ENCODE results near the gene STPG4. TPM values are rescaled to one million over a fixed set of nuclear protein-coding genes. Genes with fewer than 3 reads are reported as not detected.

STPG4 gene
- total RNA-seq, 1 donor: 0.09 TPM

GRCh38 chr2:47167149-47167548 is 12.0 kb upstream of the STPG4 start:
- no peak overlapping the region for H3K4me3 ChIP-seq (ENCODE audit: low read depth, low read length)
- no peak for TF ChIP-seq CTCF (IDR thresholded peaks at IDR 0.05; ENCODE audit: insufficient read depth, low read length)
- DNase-seq (ENCODE audit: low read depth): no peak

GRCh38 chr2:47165001-47165555 is 10.0 kb upstream of the STPG4 start:
- no peak overlapping the region for H3K4me3 ChIP-seq (ENCODE audit: low read depth, low read length)
- no peak for DNase-seq (ENCODE audit: low read depth)
- TF ChIP-seq CTCF (IDR thresholded peaks at IDR 0.05; ENCODE audit: insufficient read depth, low read length): no peak

GRCh38 chr2:47162780-47163179 is 7.7 kb upstream of the STPG4 start:
- TF ChIP-seq CTCF (IDR thresholded peaks at IDR 0.05; ENCODE audit: insufficient read depth, low read length): no peak
- H3K4me3 ChIP-seq (ENCODE audit: low read depth, low read length): no peak overlapping the region
- no peak for DNase-seq (ENCODE audit: low read depth)

GRCh38 chr2:47161475-47161874 is 6.4 kb upstream of the STPG4 start:
- H3K4me3 ChIP-seq (ENCODE audit: low read depth, low read length): no peak overlapping the region
- no peak for TF ChIP-seq CTCF (IDR thresholded peaks at IDR 0.05; ENCODE audit: insufficient read depth, low read length)
- DNase-seq (ENCODE audit: low read depth): no peak

- TF ChIP-seq CTCF (IDR thresholded peaks at IDR 0.05; ENCODE audit: insufficient read depth, low read length): no peak
- DNase-seq (ENCODE audit: low read depth): no peak
- no peak overlapping the region for H3K4me3 ChIP-seq (ENCODE audit: low read depth, low read length)
Observed at GRCh38 chr2:47160660-47161059, 5.6 kb upstream of the STPG4 start.

GRCh38 chr2:47160211-47160610 is 5.1 kb upstream of the STPG4 start:
- DNase-seq (ENCODE audit: low read depth): no peak
- TF ChIP-seq CTCF (IDR thresholded peaks at IDR 0.05; ENCODE audit: insufficient read depth, low read length): no peak
- no peak overlapping the region for H3K4me3 ChIP-seq (ENCODE audit: low read depth, low read length)

GRCh38 chr2:47159627-47160026 is 4.5 kb upstream of the STPG4 start:
- DNase-seq (ENCODE audit: low read depth): no peak
- H3K4me3 ChIP-seq (ENCODE audit: low read depth, low read length): no peak overlapping the region
- TF ChIP-seq CTCF (IDR thresholded peaks at IDR 0.05; ENCODE audit: insufficient read depth, low read length): no peak

Data from fibroblast of the aortic adventitia (primary cell).